ENCODE results near the gene MYO3B.

GRCh38 chr2:170155723-170156253 is 22.2 kb upstream of the MYO3B start:
- TF ChIP-seq EZH2 (IDR thresholded peaks at IDR 0.05; ENCODE audit: insufficient read depth, poor library complexity, severe bottlenecking) (no peak), EZH2phosphoT487 (IDR thresholded peaks at IDR 0.05; ENCODE audit: insufficient read depth, low read depth) (no peak)

Data from GM23248 (cell line).